Nucleus accumbens (tissue), 56 donors: ENCODE measurements around the gene CLDN1.
"Not testable (repeated sequence)": the region's sequence is repeated elsewhere in the genome, so short reads cannot be mapped to it uniquely, and the experiment has no call there.

Source experiments
- DNase-seq, 56 donors: peaks; one replicate each; lab custom pipeline; 2025; lab: John Stamatoyannopoulos, UW

The CLDN1 gene

DNA sequence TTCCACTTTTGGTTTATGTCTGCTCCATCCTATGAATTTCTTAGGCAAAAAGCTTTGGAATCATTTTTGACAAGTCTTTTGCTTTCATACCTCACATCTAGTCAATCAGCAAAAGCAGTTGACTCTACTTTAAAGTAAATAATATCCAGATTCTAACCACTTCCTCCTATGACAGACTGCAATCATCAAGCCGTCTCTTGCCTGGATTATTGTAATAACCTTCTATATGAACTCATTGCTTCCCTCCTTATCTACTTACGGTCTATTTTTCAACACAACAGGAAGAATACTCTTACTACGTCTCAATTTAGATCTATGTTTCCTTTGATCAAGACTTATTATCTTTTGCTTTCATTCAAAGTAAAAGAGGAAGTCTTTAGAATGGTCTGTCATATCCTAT is 20.7 kb downstream of the CLDN1 start:
- no peak for DNase-seq

DNA sequence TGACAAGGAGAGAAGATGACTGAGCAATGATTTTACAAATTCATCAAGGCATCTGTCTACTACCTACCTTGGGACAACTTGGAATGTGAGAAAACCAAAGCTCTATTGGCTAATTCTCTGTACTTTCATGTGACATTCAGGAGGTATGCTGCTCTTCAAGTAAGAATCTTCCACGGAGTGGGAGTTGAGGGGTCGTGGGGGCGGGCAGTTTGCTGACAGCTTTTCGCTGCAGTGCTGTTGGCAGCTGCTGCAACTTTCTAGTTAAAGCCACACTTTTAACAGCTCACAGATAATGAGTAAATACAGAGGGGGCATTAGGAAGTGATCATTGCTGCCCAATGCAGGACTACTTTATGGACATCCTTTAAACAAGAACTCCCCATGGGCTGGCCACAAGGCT is 22.3 kb downstream of the CLDN1 start:
- peak in 4 of 56 donors; percentile 7 to 20 (median 12) for DNase-seq

DNA sequence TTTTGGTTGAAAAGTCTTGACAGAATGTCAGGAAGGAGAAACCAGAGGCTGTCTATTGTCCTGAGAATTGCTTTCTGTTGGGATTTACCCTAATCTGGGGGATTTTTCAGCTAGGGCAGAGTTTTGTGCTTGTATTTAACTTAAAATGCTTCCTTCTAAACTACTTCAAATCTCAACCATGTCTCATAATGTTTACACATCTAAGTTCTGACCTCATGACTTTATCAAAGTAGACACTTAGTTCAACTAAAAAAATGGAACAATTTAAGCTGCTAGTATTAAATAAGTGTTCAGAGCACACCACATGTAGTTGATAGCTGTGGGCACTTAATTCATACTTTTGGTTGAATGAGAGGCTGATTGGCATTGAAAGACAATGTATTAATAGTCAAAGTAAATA is 28.2 kb downstream of the CLDN1 start:
- DNase-seq, result no peak

DNA sequence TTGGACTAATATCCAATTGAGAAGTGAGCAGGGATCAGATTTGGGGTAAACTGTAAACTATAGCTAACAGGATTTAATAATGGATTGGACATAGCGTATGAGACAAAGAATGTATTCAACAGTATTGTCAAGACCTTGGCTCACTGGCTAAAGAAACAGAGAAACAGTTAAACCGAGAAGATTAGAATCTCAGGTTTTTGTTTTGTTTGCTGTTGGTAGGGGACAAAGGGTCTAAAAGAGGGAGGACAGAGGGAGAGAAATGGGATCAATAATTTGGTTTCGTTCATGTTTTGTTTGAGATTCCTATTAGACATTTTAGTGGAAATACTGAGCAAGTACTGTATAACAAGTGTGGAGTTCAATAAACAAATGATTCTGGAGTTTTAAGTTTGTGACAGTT is 28.6 kb downstream of the CLDN1 start:
- DNase-seq, result no peak

DNA sequence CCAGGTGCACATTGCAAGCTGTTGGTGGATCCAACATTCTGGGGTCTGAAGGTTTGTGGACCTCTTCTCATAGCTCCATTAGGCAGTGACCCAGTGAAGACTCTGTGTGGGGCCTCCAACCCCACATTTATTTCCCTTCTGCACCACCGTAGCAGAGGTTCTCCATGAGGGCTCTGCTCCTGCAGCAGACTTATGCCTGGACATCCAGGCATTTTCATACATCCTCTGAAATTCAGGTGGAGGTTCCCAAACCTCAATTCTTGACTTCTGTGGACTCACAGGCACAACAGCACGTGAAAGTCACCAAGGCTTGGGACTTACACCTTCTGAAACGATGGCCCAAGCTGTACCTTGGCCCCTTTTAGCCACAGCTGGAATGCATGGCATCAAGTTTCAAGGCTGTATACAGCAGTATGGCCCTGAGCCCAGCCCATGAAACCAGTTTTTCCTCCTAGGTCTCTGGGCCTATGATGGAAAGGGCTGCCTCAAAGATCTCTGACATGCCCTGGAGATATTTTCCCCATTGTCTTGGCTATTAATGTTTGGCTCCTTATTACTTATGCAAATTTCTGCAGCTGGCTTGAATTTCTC is 30.2 kb downstream of the CLDN1 start:
- DNase-seq, result no peak

DNA sequence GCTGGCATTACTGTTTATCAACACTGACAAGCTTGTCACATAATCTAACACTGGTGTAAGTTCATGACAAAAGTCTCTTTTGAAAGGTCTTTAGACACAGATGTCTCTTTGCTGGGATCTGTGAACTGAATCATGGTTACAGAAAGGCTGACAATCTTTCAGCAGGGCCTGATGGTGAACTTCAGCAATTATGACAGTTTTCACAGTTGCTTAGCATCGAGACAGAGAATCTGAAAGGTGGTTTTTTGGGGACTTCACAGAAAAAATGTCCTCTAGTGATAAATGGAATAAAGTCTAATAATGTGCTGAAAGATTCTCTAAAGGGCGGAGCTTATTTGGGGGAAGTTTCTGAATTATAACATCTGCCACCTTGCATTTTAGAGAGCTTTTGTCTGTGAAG is 32.3 kb downstream of the CLDN1 start:
- DNase-seq, result no peak

DNA sequence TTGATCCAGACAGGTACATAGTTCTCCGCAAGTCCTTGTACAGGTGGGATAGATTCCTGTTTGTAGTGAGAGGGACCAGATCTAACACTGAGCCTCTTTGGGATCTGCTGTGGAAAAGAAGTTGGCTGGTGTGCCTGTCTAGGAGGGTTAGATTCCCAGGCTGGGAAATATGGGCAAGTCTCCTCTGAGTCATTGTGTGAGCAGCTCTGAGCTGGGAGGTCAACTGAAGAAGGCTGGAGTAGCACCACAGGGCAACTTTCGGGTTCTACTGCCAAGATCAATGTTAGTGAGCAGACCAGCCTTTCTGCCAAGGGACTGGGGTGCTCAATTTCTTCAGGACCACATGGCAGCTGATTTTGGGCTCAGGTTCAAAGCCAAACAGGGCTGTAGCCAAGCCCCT is 33.4 kb downstream of the CLDN1 start:
- no peak for DNase-seq

DNA sequence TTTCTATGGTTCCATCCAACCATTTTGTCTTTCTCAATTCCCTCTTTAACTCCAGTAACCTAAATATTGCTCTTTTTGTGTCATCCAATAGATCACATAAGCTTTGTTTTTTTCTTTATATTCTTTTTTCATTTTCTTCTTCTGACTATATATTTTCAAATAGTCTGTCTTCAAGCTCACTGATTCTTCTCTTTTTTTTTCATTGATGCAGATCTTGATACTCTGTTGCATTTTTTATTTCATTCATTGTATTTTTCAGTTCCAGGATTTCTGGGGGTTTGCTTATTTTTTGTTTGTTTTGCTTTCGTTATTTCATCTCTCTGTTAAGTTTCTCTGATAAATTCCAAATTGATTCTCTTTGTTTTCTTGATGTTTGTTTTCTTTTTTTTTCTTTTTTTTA is 36.2 kb downstream of the CLDN1 start:
- no peak for DNase-seq

DNA sequence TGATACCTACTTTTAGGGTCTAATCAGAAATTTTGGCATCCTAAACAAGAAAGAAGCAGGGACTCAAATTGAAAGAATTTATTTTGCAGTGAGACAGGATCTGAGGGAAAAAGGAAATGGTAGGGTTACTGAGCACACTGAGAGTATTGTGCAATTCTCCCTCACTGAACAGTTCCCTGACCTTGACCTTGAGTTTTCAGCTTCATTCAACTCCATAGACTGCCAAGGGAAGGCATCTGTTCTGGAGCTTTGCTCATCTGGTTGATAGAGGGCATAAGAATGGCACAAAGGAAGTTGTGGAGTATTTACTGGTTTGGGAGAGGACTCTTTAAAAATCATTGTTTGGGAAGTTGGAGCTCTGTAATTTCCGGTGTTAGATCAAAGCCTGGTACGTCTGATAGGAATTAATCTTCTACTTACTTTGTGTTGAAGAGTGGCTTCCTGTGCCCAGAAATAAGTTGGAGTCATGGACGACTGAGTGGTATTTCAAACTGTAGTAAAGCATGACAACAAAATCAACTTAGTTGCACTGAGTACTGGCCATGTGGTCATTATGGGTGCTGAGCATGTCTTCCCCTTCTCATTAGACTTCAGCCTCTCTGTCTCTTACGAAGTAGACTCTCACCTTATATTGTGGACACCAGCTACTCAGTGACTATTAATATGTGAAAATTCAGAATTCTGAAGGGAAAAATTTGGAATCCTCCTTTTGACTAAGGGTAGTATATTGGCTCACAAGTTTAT is 40.8 kb downstream of the CLDN1 start:
- DNase-seq, result no peak

DNA sequence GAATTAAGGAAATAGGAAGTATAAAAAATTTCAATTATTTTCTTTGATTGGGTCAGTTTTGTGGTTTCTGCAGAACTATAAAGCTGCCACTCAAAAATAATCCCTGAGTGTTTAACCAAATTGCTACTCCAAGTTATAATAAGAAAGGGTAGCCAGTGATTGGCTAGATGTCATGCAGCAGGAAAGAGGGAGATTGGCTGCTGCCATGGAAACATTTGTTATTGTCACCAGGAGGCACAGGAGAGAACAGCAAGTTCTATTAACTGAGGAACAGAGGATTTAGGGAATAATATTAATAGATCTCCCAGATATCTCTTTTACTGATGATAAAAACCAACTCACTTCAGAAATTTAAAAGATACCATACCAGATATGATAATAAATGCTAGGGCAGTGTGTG is 42.6 kb downstream of the CLDN1 start:
- DNase-seq, result peak in 6 of 56 donors; percentile 1 to 19 (median 12)

DNA sequence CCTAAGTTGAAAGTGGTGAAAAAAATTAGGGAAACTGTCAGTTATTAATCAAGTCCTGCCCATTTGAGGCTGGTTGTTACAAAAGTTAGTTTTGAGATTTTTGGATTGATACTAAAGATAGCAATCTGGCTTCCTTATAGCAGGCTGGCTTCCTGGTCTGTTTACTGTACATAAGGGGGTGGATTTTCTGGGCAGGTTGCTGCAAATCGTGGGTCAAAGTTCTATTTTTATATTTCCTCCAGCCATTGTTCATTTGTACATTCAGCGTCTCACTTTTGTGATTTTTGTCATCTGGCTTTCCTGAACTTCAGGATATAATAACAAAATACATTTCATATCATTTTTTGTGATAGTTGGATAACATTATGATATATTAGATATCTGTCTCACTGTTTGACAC is 49.5 kb downstream of the CLDN1 start:
- DNase-seq, result no peak

DNA sequence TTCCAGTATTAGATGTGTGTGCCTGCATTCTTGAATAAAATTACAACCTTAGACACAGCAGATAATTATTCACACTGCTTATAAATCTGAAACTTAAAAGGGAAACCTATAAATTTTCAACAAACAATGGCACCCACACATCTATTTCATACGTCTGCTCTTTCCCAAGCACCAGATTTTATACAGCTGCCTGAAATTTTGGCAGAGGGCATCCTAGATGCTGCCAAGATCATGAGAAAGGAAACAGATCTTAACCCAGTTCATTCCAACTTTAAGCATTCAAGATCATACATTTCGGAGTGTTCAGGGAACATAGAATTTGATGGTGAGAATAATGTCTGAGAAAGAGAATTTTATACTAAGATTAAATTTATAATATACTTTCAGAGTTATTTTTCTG is 53.1 kb downstream of the CLDN1 start:
- no peak for DNase-seq

DNA sequence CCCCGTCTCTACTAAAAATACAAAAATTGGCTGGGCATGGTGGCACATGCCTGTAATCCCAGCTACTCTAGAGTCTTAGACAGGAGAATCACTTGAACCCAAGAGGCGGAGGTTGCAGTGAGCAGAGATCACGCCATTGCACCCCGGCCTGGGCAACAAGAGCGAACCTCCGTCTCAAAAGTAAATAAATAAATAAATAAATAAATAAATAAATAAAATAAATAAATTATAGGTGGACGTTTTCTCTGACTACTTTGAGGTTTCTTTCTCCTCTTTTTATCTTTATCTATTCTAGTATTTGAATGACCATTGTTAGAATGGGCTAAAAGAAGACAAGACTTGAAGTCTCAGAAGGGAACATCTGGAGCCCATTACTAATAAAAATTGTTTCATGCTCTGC is 54.8 kb downstream of the CLDN1 start:
- DNase-seq, result not testable (repeated sequence)

DNA sequence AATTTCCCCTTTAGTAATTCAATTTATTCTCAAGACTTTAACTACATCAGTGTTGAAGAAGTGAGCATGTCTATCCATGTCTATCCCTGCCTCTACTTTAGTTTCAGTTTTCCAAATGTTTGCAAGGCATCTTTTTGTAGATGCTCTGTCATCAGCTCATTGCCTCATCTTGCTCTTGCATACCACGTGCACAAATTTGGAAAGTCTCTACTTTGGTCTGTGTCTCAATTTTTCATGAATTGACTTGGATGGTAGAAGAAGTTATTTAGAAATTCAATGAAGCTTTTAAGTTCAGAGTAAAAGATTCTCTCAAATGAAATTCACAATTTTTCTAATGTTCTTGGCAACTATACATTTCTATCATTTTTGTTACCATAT is 55.3 kb downstream of the CLDN1 start:
- no peak for DNase-seq

DNA sequence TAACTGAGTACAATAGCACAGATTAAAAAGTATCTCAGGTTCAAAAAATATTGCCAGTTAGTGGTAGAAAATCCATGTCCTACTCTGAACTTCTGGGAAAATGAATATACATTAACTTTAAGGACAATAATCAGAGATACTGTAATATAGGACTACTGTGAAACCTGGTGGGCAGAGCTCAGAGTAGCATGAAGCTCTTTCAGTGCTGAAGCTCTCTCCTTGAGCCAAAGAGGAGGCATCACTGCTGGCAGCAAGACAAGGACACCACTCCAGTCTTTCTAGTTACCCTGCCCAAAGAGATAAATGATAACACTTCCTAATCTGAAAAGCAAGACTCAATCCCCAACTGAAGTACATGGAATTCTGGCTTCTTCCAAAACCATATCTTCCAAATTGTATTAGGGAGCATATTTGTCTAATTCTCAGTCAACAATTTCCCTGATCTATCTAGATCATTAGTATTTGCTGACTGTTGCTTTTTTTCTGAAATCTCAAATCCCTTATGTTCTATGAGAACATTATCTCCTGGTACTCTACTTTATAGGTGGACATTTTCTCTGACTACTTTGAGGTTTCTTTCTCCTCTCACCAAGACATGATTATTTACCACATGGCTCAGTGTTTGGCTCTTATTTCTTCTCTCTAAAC is 55.9 kb downstream of the CLDN1 start:
- DNase-seq, result no peak

DNA sequence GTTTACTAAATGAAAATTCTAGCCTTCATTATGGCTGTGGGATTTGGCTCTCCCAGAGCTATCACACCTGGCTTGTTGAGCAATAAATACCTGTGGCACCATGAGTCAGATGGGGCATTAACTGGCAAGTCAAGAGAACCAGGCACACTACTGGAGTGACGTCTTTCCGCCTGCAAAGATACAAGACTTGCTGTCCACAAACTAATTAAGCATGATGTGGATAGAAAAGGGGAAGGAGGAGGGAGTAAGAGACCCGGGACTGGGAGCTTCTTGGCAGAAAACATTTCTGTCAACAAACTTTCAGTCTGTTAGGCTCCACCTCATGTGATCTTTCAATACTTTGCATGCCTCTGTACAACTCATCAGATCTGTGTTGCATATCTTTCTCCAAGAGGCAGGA is 56.5 kb downstream of the CLDN1 start:
- no peak for DNase-seq

DNA sequence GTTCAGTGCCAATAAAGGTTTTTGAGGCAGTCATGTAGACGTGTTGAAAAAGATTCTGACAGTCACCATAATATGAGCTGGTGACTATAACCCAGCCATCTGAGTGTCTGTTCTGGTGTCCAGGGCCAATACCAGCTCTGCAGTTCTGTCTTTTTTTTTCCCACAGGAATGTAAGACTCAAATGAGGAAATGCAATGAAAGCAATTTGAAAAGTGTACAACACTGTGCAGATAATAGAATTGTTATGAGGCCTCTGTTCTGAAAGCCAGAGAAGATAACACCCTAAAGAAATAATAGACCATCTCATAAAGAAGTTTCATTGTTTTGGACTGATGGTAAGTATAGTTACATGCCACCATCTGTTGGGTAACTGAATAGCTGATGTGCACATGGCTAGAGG is 57.1 kb downstream of the CLDN1 start:
- DNase-seq, result no peak

DNA sequence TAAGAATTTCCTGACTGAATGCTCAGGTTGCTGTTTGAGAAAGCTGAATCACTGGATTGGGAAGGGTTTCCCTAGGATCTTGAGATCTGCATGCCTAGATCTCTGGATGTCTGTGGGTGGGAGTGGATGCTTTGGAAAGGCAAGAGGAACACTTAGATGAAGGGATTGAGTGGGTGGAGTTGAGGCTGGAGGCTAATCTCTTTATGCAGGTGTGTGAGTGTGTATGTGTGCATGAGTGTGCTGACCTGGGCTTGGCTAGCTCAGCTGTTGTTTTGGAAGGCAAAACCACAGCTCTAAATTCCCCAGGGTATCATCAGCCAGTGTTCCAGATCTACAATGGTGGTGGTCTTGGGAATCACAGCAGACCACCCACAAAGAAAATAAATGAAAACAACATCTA is 60.5 kb downstream of the CLDN1 start:
- DNase-seq, result no peak

DNA sequence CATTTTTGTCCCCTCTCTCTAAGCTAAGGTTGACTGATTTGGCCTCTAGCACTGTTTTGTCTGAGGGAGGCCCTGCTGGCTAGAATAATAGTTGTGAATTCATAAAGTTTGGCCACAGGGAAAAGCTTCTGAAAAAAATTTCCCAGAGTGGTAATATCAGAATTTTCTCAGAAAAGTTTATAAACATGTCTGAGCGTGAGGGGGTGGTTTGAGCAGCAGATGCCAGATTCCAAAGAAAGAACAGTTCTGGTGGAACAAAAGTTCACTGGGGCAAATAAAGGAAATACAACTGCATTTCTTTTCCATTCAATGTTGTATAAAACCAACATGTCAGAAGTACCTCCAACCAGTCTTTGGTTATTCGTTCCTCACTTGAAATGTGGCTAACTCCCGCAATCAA is 61.2 kb downstream of the CLDN1 start:
- no peak for DNase-seq

DNA sequence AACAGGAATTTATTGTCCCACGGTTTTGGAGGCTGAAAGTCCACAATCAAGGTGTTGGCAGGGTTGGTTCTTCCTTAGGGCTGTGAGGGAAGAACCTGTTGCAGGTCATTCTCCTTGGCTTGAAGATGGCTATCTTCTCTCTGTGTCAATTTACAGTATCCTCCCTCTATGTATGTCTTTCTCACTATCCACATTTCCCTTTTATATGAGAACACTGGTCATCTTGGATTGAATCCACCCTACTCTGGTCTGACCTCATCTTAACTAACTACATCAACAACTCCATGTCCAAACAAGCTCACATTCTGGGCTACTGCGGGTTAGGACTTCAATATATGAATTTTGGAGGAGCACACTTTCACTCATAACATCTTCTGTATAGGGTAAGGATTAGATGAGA is 61.9 kb downstream of the CLDN1 start:
- no peak for DNase-seq

DNA sequence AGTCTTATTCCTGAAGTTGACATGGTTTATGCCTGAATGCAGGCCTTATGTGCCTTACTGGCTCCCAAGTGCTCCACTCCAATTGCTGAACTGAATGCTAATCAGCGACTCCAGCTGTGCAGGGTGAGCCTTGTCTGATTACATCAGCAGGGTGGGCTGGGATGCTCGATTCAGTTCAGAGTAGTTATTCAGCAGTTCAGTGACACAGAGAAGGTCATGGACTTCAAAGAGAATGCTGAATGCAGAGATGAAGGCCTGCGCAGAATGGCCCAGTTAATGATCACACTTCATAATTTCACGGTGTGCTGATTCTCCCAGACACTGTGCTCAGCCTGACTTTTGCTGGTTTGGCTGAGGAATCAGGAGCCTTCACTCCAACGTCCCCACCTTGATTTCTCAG is 63.6 kb downstream of the CLDN1 start:
- peak in 25 of 56 donors; percentile 1 to 52 (median 9) for DNase-seq
